Measurements from ENCODE around the gene CAST. TPM values are rescaled to one million over a fixed set of nuclear protein-coding genes. Genes with fewer than 3 reads are reported as not detected.

The CAST gene
- 138 to 185 TPM (median 177 TPM) in 5 replicates for total RNA-seq (2022; extraction: Qiagen RNA extraction)

GRCh38 chr5:96661855-96662724, at the start of gene CAST:
CAST (plus strand) TSS chr5:96662376; CDS start chr5:96662423, 47 bp downstream.

Other genes starting within 250 kb of the CAST start
- gene PCSK1, start 229.1 kb upstream of the CAST start, total RNA-seq (2022; extraction: Qiagen RNA extraction): 0.14 to 0.29 TPM (median 0.22 TPM) in 5 replicates
- 6.7 to 9.8 TPM (median 8.4 TPM) in 5 replicates for gene ERAP1, start 145.6 kb downstream of the CAST start, total RNA-seq (2022; extraction: Qiagen RNA extraction)
- gene ERAP2, start 214.1 kb downstream of the CAST start, total RNA-seq (2022; extraction: Qiagen RNA extraction): 0.82 to 2.4 TPM (median 1.4 TPM) in 5 replicates